Glutamatergic neuron (in vitro differentiated cells): ENCODE data around the gene ITPK1. TPM values are rescaled to one million over a fixed set of nuclear protein-coding genes. Genes with fewer than 3 reads are reported as not detected.
A peak's percentile ranks its signal among the peaks of the same experiment; 100 is the strongest.

Experiments used
- DNase-seq: peaks from one replicate; pipeline ENCODE4 v3.0.0; 2022
- H3K27ac Mint-ChIP-seq: one replicate; pipeline ENCODE4 v1.8.0; 2020; ENCODE audit warnings: mild to moderate bottlenecking, mixed read lengths, inconsistent platforms; ENCODE audit not compliant: unreplicated experiment
- H3K27me3 Mint-ChIP-seq: one replicate; pipeline ENCODE4 v1.8.0; 2020; ENCODE audit warnings: mild to moderate bottlenecking, moderate library complexity, mixed read lengths, inconsistent platforms; ENCODE audit not compliant: unreplicated experiment
- H3K36me3 Mint-ChIP-seq: one replicate; pipeline ENCODE4 v1.8.0; 2020; ENCODE audit warnings: mild to moderate bottlenecking, mixed read lengths, inconsistent platforms; ENCODE audit not compliant: unreplicated experiment
- H3K4me1 Mint-ChIP-seq: one replicate; pipeline ENCODE4 v1.8.0; 2020; ENCODE audit warnings: mild to moderate bottlenecking, low read depth, mixed read lengths, inconsistent platforms; ENCODE audit not compliant: unreplicated experiment
- H3K4me3 Mint-ChIP-seq: one replicate; pipeline ENCODE4 v1.8.0; 2020; ENCODE audit warnings: mild to moderate bottlenecking, mixed read lengths, inconsistent platforms; ENCODE audit not compliant: unreplicated experiment
- H3K9me3 Mint-ChIP-seq: one replicate; pipeline ENCODE4 v1.8.0; 2020; ENCODE audit warnings: mild to moderate bottlenecking, moderate library complexity, mixed read lengths, inconsistent platforms; ENCODE audit not compliant: unreplicated experiment
- CTCF ChIP-seq: fragments of 200-600 bp; sonication (generic); IDR thresholded peaks from one replicate; pipeline ENCODE4 v1.5.0; 2021; ENCODE audit not compliant: partially characterized antibody, unreplicated experiment
- total RNA-seq: library from RNA; stranded (reverse); fragmentation: NEBNext Ultra II Directional; extraction: Animal tissue kit (Norgen Biotek cat#: 25700); gene quantifications from one replicate; pipeline ENCODE4 v1.2.1, GENCODE V29; 2021; ENCODE audit not compliant: unreplicated experiment

Gene ITPK1
- total RNA-seq, 1 donor from 2014 or later, result 132 TPM

DNA sequence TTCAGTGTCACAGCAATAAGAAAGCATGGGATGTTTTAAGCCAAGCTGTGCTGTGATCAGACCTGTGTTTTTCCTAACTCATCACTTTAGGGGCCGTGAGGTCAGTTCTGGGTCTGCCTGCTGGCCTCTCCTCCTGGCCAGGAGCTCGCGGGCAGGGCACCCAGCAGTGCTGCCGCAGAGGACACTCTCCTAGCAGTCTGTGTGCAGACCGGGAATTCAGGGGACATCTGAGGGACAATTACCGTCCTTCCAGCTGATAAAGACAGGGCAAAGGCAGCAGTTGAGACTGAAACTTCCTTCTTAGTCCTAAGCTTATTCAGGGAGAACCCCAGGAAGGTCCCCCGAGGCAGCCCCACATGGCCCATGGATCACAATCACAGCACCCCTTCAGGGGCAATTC lies 103.2 kb downstream of the ITPK1 start:
- no peak for DNase-seq
- Mint-ChIP-seq H3K9me3 (peaks cover 32% of the 10 kb centered on the region), H3K27ac (peak overlapping the region; percentile 68), H3K36me3 (peaks cover 4% of the 10 kb centered on the region), H3K4me3 (no peak overlapping the region), H3K4me1 (peaks cover 61% of the 10 kb centered on the region), H3K27me3 (peaks cover 30% of the 10 kb centered on the region)
- no peak for TF ChIP-seq CTCF

- H3K9me3 Mint-ChIP-seq, result peaks cover 28% of the 10 kb centered on the region
- peak overlapping the region; percentile 20 for H3K4me3 Mint-ChIP-seq
- TF ChIP-seq CTCF, result no peak
- H3K27me3 Mint-ChIP-seq, result peaks cover 27% of the 10 kb centered on the region
- H3K36me3 Mint-ChIP-seq, result peaks cover 4% of the 10 kb centered on the region
- peak overlapping the region; percentile 68 for H3K27ac Mint-ChIP-seq
- H3K4me1 Mint-ChIP-seq, result peaks cover 60% of the 10 kb centered on the region
- DNase-seq, result no peak
Observed at GRCh38 chr14:93011650-93012325, 103.9 kb downstream of the ITPK1 start.

DNA sequence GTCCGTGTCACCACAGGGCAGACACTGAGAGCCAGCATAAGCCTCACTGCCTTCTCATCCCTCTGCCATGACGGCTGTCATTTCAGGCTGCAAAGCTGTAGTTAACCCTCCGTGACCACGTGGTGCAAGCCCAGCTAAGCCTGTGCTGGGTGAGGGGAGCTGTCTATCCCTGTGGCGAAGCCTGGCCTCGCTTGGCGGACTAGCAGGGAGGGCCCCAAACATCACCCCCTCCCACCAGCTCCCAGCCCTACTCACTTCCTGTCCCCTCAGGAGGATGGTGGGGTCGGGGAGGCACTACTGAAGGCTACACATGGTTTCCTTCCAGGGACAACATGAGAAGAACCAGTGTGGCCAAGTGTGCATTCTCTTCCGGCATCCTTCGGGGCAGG lies 104.6 kb downstream of the ITPK1 start:
- Mint-ChIP-seq H3K9me3 (peaks cover 30% of the 10 kb centered on the region), H3K27me3 (peaks cover 28% of the 10 kb centered on the region), H3K36me3 (peaks cover 4% of the 10 kb centered on the region), H3K4me3 (no peak overlapping the region), H3K27ac (no peak overlapping the region), H3K4me1 (peaks cover 63% of the 10 kb centered on the region)
- no peak for TF ChIP-seq CTCF
- DNase-seq, result no peak

- H3K9me3 Mint-ChIP-seq, result peaks cover 28% of the 10 kb centered on the region
- no peak for DNase-seq
Observed at GRCh38 chr14:93010522-93011140, 105.1 kb downstream of the ITPK1 start.

More at GRCh38 chr14:93010522-93011140, 105.1 kb downstream of the ITPK1 start:
- Mint-ChIP-seq H3K27ac (peak overlapping the region; percentile 96), H3K4me3 (peak overlapping the region; percentile 57), H3K27me3 (peaks cover 28% of the 10 kb centered on the region), H3K4me1 (peaks cover 63% of the 10 kb centered on the region), H3K36me3 (peaks cover 4% of the 10 kb centered on the region)
- TF ChIP-seq CTCF, result no peak
